HCT116 (cell line): ENCODE results near the gene ENOX1. TPM values are rescaled to one million over a fixed set of nuclear protein-coding genes. Genes with fewer than 3 reads are reported as not detected.

Experiments
- ATAC-seq: fragments of 200-7000 bp; cut with Tn5 transposase; 2 replicates; pipeline ENCODE4 v1.9.1; 2020; ENCODE audit warnings: mild to moderate bottlenecking, moderate library complexity
- BruUV-seq: library from RNA; stranded (reverse); fragments of 400-500 nt; replicated peaks from 2 replicates; lab custom pipeline; 2021; lab: Mats Ljungman, UMichigan
- CTCF ChIA-PET: fragments of 300-600 bp; sonication (Branson Sonifier 250); formaldehyde crosslinking; loops from one replicate; lab custom pipeline; 2021; ENCODE audit warnings: antibody characterized with exemption; lab: Charles Lee
- POLR2A ChIA-PET: fragments of 300-600, 350-600 bp; sonication (Branson Sonifier 250); formaldehyde crosslinking; loops from one replicate; lab custom pipeline; 2021; ENCODE audit warnings: antibody characterized with exemption; lab: Charles Lee
- RAD21 ChIA-PET, 2 experiments: fragments of 300-600 bp; sonication (Branson Sonifier 250); formaldehyde crosslinking; loops; one replicate each; lab custom pipeline; 2023; ENCODE audit warnings: low total read pairs in 2 of 2; ENCODE audit not compliant: uncharacterized antibody in 2 of 2, unreplicated experiment in 2 of 2, low non-redundant PET in 1 of 2; lab: Charles Lee
- DNase-seq: peaks from one replicate; pipeline ENCODE4 v3.0.0-alpha.2; 2010; ENCODE audit warnings: low read depth, low spot score
- H2AFZ ChIP-seq: fragments of 200-600 bp; shearing (Covaris generic), sonication (generic); 2 replicates; pipeline ENCODE4 v1.6.1; 2017; ENCODE audit warnings: low read depth, mixed run types, mixed read lengths, antibody characterized with exemption, low read length; ENCODE audit not compliant: poor library complexity, severe bottlenecking
- H3K27ac ChIP-seq: 2 replicates; pipeline ENCODE4 v1.5.1; 2012; ENCODE audit warnings: low read depth, low read length
- H3K27me3 ChIP-seq: fragments of 200-600 bp; sonication (generic); 2 replicates; pipeline ENCODE4 v1.6.1; 2016; ENCODE audit warnings: mixed run types, low read length, mixed read lengths; ENCODE audit not compliant: insufficient read depth
- H3K36me3 ChIP-seq, 2 experiments: fragments of 200-500 bp in 1 of 2; fragments of 200-600 bp in 1 of 2; sonication (Bioruptor generic) in 1 of 2; sonication (generic) in 1 of 2; 2 replicates each; pipeline versions ENCODE4 v1.5.1 to v1.6.1; 2014 to 2016; ENCODE audit warnings: low read length in 2 of 2, inconsistent platforms in 1 of 2, mixed read lengths in 1 of 2, mixed run types in 1 of 2; ENCODE audit not compliant: insufficient read depth in 2 of 2, control insufficient read depth in 1 of 2
- H3K4me1 ChIP-seq, 2 experiments: fragments of 200-600 bp in 1 of 2; sonication (generic) in 1 of 2; 2 replicates each; pipeline versions ENCODE4 v1.5.1 to v1.6.1; 2012 to 2017; ENCODE audit warnings: low read length in 2 of 2, inconsistent platforms in 1 of 2, mild to moderate bottlenecking in 1 of 2, mixed read lengths in 1 of 2, mixed run types in 1 of 2, moderate library complexity in 1 of 2; ENCODE audit not compliant: insufficient read depth in 2 of 2, control insufficient read depth in 1 of 2
- H3K4me2 ChIP-seq: fragments of 200-600 bp; sonication (generic); 2 replicates; pipeline ENCODE4 v1.6.1; 2017; ENCODE audit warnings: mixed run types, low read length, mixed read lengths
- H3K4me3 ChIP-seq, 2 experiments: fragments of 200-600 bp in 1 of 2; sonication (generic) in 1 of 2; replicated peaks in 1 of 2; 2 replicates each; pipeline ENCODE4 v1.5.1; 2011 to 2016; ENCODE audit warnings: low read length in 2 of 2, control low read depth in 1 of 2, low read depth in 1 of 2, mild to moderate bottlenecking in 1 of 2, mixed read lengths in 1 of 2, mixed run types in 1 of 2
- H3K79me2 ChIP-seq: fragments of 200-600 bp; sonication (generic); 2 replicates; pipeline ENCODE4 v1.6.1; 2017; ENCODE audit warnings: mild to moderate bottlenecking, mixed run types, low read length, moderate library complexity, mixed read lengths; ENCODE audit not compliant: insufficient read depth
- H3K9ac ChIP-seq: fragments of 200-600 bp; sonication (generic); 2 replicates; pipeline ENCODE4 v1.6.1; 2016; ENCODE audit warnings: low read length, mixed read lengths
- H3K9me2 ChIP-seq: fragments of 200-600 bp; sonication (generic), shearing (Covaris generic); 2 replicates; pipeline ENCODE4 v1.6.1; 2017; ENCODE audit warnings: mixed run types, mild to moderate bottlenecking, moderate library complexity; ENCODE audit not compliant: insufficient read depth
- H3K9me3 ChIP-seq, 2 experiments: fragments of 200-500 bp in 1 of 2; fragments of 200-600 bp in 1 of 2; sonication (Bioruptor generic) in 1 of 2; sonication (generic) in 1 of 2; 2 replicates each; pipeline ENCODE4 v1.6.1; 2014 to 2017; ENCODE audit warnings: low read length in 2 of 2, mixed read lengths in 2 of 2, inconsistent platforms in 1 of 2, low read depth in 1 of 2, mild to moderate bottlenecking in 1 of 2, mixed run types in 1 of 2, moderate library complexity in 1 of 2; ENCODE audit not compliant: control insufficient read depth in 1 of 2, insufficient read depth in 1 of 2
- H4K20me1 ChIP-seq: fragments of 200-600 bp; sonication (generic), shearing (Covaris generic); 2 replicates; pipeline ENCODE4 v1.6.1; 2017; ENCODE audit warnings: mixed run types, mild to moderate bottlenecking, moderate library complexity; ENCODE audit not compliant: insufficient read depth
- FOSL1 ChIP-seq: IDR thresholded peaks from 2 replicates; pipeline ENCODE4 v1.6.1; 2012; ENCODE audit warnings: low read depth
- JUND ChIP-seq: IDR thresholded peaks from 2 replicates; pipeline ENCODE4 v1.6.1; 2012
- SP1 ChIP-seq: IDR thresholded peaks from 2 replicates; pipeline ENCODE4 v1.6.1; 2012; ENCODE audit warnings: low read depth
- TCF7L2 ChIP-seq: IDR thresholded peaks from 2 replicates; pipeline ENCODE4 v1.7.0; 2011; ENCODE audit warnings: borderline replicate concordance, inconsistent platforms; ENCODE audit not compliant: insufficient read depth, insufficient read length; ENCODE audit errors: extremely low read depth
- intact Hi-C: fragments of 100-400 bp; cut with micrococcal nuclease; formaldehyde crosslinking; loops from 2 replicates; pipeline ENCODE4 v1.10.0; 2022
- total RNA-seq: library from RNA; stranded (reverse); gene quantifications from one replicate; pipeline ENCODE4 v1.2.1, GENCODE V29; 2021; ENCODE audit not compliant: unreplicated experiment
- TF ChIP-seq, protein P1 (sequence below), 3 experiments: fragments of 200-600 bp in 1 of 3; sonication (generic) in 1 of 3; IDR thresholded peaks in 2 of 3; conservative IDR thresholded peaks in 1 of 3; 2 replicates each; pipeline ENCODE4 v1.5.1; 2012 to 2017; ENCODE audit warnings: low read depth in 2 of 3, low read length in 2 of 3, antibody characterized with exemption in 1 of 3, borderline replicate concordance in 1 of 3, control low read depth in 1 of 3, mild to moderate bottlenecking in 1 of 3, mixed read lengths in 1 of 3, mixed run types in 1 of 3, moderate library complexity in 1 of 3; ENCODE audit not compliant: insufficient read depth in 1 of 3
- TF ChIP-seq, protein P2 (sequence below): IDR thresholded peaks from 2 replicates; pipeline ENCODE4 v1.6.1; 2012
- TF ChIP-seq, protein P3 (sequence below): IDR thresholded peaks from 2 replicates; pipeline ENCODE4 v1.6.1; 2011; ENCODE audit warnings: mild to moderate bottlenecking, low read length, moderate library complexity; ENCODE audit not compliant: insufficient replicate concordance; ENCODE audit errors: extremely low read depth

The ENOX1 gene
- total RNA-seq, 1 experiment from 2014 or later = 4.5 TPM

DNA sequence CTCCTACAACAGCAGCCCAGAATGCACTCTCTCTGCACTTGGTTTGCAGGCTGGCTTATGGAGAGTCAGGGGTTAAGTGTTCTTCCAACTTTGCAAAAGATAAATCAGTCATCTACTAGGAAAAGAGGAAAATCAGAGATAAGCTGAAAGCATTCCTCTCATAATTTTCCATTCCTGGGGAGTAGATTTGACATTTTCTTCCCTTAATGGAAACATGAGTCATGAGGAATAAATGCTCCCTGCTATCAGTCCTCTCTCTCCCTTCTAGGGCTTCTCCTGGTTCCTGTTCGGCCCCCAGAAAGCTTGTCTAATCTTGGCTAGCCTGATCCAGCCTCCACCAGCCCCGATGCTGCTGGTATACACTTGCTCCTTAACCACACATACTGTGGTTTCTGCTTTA lies 28.4 kb upstream of the ENOX1 start:
- H3K9me2 ChIP-seq = no peaks in the 10 kb centered on the region
- H3K36me3 ChIP-seq = no peaks in the 10 kb centered on the region
- H3K79me2 ChIP-seq = no peaks in the 10 kb centered on the region
- intact Hi-C loops = no loop called here
- POLR2A ChIA-PET = no interaction called here
- DNase-seq = no peak
- peak overlapping the region; percentile 44; the same call in 1 of the 2 replicates for H3K27ac ChIP-seq
- peak; percentile 31; the same call in 1 of the 2 replicates for TF ChIP-seq SP1
- peak; percentile 35; the same call in 1 of the 2 replicates for TF ChIP-seq FOSL1
- TF ChIP-seq, protein P1, sequence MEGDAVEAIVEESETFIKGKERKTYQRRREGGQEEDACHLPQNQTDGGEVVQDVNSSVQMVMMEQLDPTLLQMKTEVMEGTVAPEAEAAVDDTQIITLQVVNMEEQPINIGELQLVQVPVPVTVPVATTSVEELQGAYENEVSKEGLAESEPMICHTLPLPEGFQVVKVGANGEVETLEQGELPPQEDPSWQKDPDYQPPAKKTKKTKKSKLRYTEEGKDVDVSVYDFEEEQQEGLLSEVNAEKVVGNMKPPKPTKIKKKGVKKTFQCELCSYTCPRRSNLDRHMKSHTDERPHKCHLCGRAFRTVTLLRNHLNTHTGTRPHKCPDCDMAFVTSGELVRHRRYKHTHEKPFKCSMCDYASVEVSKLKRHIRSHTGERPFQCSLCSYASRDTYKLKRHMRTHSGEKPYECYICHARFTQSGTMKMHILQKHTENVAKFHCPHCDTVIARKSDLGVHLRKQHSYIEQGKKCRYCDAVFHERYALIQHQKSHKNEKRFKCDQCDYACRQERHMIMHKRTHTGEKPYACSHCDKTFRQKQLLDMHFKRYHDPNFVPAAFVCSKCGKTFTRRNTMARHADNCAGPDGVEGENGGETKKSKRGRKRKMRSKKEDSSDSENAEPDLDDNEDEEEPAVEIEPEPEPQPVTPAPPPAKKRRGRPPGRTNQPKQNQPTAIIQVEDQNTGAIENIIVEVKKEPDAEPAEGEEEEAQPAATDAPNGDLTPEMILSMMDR (IDR thresholded peaks at IDR 0.05 in 2 of 3, conservative IDR thresholded peaks at IDR 0.05 in 1 of 3; ENCODE audit: borderline replicate concordance in 1 of 3, insufficient read depth in 1 of 3, low read depth in 2 of 3, low read length in 2 of 3) = no peak
- TF ChIP-seq JUND = peak; percentile 48
- TF ChIP-seq, protein P2, sequence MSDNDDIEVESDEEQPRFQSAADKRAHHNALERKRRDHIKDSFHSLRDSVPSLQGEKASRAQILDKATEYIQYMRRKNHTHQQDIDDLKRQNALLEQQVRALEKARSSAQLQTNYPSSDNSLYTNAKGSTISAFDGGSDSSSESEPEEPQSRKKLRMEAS = no peak
- peak; percentile 45 for TF ChIP-seq TCF7L2
- TF ChIP-seq, all 23 proteins: peak for 4
- peak overlapping the region; percentile 53 for H3K4me2 ChIP-seq
- H3K4me3 ChIP-seq = no peak overlapping the region
- H4K20me1 ChIP-seq = no peaks in the 10 kb centered on the region
- peak; percentile 91 for ATAC-seq
- H3K9me3 ChIP-seq = no peaks in the 10 kb centered on the region
- no peak overlapping the region for H3K9ac ChIP-seq
- no TSS peak for BruUV-seq
- peaks cover 11 to 21% of the 10 kb centered on the region in 2 experiments for H3K4me1 ChIP-seq
- CTCF ChIA-PET = interaction anchor here (2.1 kb wide), 1 partner anchor 10 kb away, joined by 14 read pairs; no protein-coding TSS in a partner anchor
- H2AFZ ChIP-seq = peak overlapping the region; percentile 57
- H3K27me3 ChIP-seq = no peaks in the 10 kb centered on the region
- RAD21 ChIA-PET = no interaction called here

DNA sequence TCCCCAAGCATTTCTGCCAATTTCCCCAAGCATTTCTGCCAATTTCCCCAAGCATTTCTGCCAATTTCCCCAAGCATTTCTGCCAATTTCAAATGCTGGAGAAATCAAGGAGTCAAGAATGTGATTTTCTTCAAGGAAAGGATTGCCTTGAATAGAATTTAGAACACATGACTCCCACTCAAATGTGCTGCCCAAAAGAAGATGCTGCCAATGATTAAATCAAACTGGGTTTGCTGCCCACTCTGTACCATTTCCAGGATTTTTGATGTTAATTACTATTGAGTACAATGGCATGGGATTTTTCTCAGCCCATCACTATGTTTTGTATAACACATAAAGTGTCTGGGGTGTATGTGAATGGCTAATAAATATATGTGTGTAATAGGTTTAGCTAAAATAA lies 21.9 kb upstream of the ENOX1 start:
- H3K4me3 ChIP-seq = no peak overlapping the region
- TF ChIP-seq, protein P3, sequence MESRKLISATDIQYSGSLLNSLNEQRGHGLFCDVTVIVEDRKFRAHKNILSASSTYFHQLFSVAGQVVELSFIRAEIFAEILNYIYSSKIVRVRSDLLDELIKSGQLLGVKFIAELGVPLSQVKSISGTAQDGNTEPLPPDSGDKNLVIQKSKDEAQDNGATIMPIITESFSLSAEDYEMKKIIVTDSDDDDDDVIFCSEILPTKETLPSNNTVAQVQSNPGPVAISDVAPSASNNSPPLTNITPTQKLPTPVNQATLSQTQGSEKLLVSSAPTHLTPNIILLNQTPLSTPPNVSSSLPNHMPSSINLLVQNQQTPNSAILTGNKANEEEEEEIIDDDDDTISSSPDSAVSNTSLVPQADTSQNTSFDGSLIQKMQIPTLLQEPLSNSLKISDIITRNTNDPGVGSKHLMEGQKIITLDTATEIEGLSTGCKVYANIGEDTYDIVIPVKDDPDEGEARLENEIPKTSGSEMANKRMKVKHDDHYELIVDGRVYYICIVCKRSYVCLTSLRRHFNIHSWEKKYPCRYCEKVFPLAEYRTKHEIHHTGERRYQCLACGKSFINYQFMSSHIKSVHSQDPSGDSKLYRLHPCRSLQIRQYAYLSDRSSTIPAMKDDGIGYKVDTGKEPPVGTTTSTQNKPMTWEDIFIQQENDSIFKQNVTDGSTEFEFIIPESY = no peak
- ATAC-seq (no peak), DNase-seq (no peak)
- H3K9me2 ChIP-seq = no peaks in the 10 kb centered on the region
- H4K20me1 ChIP-seq = no peaks in the 10 kb centered on the region
- no peak overlapping the region for H3K4me2 ChIP-seq
- RAD21 ChIA-PET = no interaction called here
- H3K79me2 ChIP-seq = no peaks in the 10 kb centered on the region
- no peak overlapping the region for H3K9ac ChIP-seq
- H3K27me3 ChIP-seq = no peaks in the 10 kb centered on the region
- H3K9me3 ChIP-seq = no peaks in the 10 kb centered on the region
- H3K27ac ChIP-seq = no peak overlapping the region
- intact Hi-C loops = loop anchor here (10.0 kb wide), 1 partner anchor 1144 kb away; no protein-coding TSS in a partner anchor
- no TSS peak for BruUV-seq
- H2AFZ ChIP-seq = no peak overlapping the region
- POLR2A ChIA-PET = no interaction called here
- peaks cover 6 to 13% of the 10 kb centered on the region in 2 experiments for H3K4me1 ChIP-seq
- CTCF ChIA-PET = no interaction called here
- no peaks in the 10 kb centered on the region for H3K36me3 ChIP-seq
